Jurkat, Clone E6-1 (cell line): ENCODE data around the gene HERC6.
"Not testable (repeated sequence)": the region's sequence is repeated elsewhere in the genome, so short reads cannot be mapped to it uniquely, and the experiment has no call there.

Source experiments
- DNase-seq: peaks from one replicate; pipeline ENCODE4 v3.0.0-alpha.2; 2011; ENCODE audit warnings: low read depth, low spot score
- H3K4me3 ChIP-seq: 2 replicates; pipeline ENCODE4 v1.5.1; 2011; ENCODE audit warnings: mild to moderate bottlenecking, low read length, control low read depth, moderate library complexity

HERC6 gene

GRCh38 chr4:88369180-88369812, 9.4 kb upstream of the HERC6 start:
- not testable (repeated sequence) for DNase-seq, H3K4me3 ChIP-seq

- DNase-seq, result no peak
- no peak overlapping the region for H3K4me3 ChIP-seq
These were observed 2.5 kb downstream of the HERC6 start for GRCh38 chr4:88381123-88381522.

GRCh38 chr4:88382621-88383020, 4.0 kb downstream of the HERC6 start:
- no peak for DNase-seq
- no peak overlapping the region for H3K4me3 ChIP-seq

GRCh38 chr4:88390128-88390527, 11.5 kb downstream of the HERC6 start:
- DNase-seq, result no peak
- H3K4me3 ChIP-seq, result no peak overlapping the region

- no peak overlapping the region for H3K4me3 ChIP-seq
- DNase-seq, result no peak
These were observed 13.1 kb downstream of the HERC6 start for GRCh38 chr4:88391703-88392102.

- no peak for DNase-seq
- no peak overlapping the region for H3K4me3 ChIP-seq
These were observed 18.0 kb downstream of the HERC6 start for GRCh38 chr4:88396681-88397080.

- H3K4me3 ChIP-seq, result no peak overlapping the region
- no peak for DNase-seq
These were observed 19.7 kb downstream of the HERC6 start for GRCh38 chr4:88398381-88398780.

GRCh38 chr4:88409206-88409605, 30.6 kb downstream of the HERC6 start:
- no peak overlapping the region for H3K4me3 ChIP-seq
- no peak for DNase-seq

- DNase-seq, result no peak
- no peak overlapping the region for H3K4me3 ChIP-seq
These were observed 31.1 kb downstream of the HERC6 start for GRCh38 chr4:88409789-88410188.

- no peak overlapping the region for H3K4me3 ChIP-seq
- no peak for DNase-seq
These were observed 32.9 kb downstream of the HERC6 start for GRCh38 chr4:88411491-88412096.

GRCh38 chr4:88413801-88414200, 35.1 kb downstream of the HERC6 start:
- no peak overlapping the region for H3K4me3 ChIP-seq
- DNase-seq, result no peak

- H3K4me3 ChIP-seq, result no peak overlapping the region
- no peak for DNase-seq
These were observed 36.1 kb downstream of the HERC6 start for GRCh38 chr4:88414755-88415154.

- H3K4me3 ChIP-seq, result no peak overlapping the region
- DNase-seq, result no peak
These were observed 37.3 kb downstream of the HERC6 start for GRCh38 chr4:88415982-88416381.

- no peak overlapping the region for H3K4me3 ChIP-seq
- DNase-seq, result no peak
These were observed 39.8 kb downstream of the HERC6 start for GRCh38 chr4:88418411-88418810.

- no peak for DNase-seq
- no peak overlapping the region for H3K4me3 ChIP-seq
These were observed 41.2 kb downstream of the HERC6 start for GRCh38 chr4:88419874-88420273.

GRCh38 chr4:88420844-88421243, 42.2 kb downstream of the HERC6 start:
- DNase-seq, result no peak
- H3K4me3 ChIP-seq, result no peak overlapping the region

GRCh38 chr4:88422403-88422802, 43.8 kb downstream of the HERC6 start:
- no peak for DNase-seq
- no peak overlapping the region for H3K4me3 ChIP-seq

GRCh38 chr4:88429401-88429800, 50.7 kb downstream of the HERC6 start:
- H3K4me3 ChIP-seq, result no peak overlapping the region
- DNase-seq, result no peak

- H3K4me3 ChIP-seq, result no peak overlapping the region
- DNase-seq, result no peak
These were observed 57.5 kb downstream of the HERC6 start for GRCh38 chr4:88435987-88436693.

GRCh38 chr4:88437873-88438272, 59.2 kb downstream of the HERC6 start:
- DNase-seq, H3K4me3 ChIP-seq: not testable (repeated sequence)
